AG08396 (cell line): Measurements from ENCODE around the gene GFAP.

ENCODE experiments used
- DNase-seq: peaks from one replicate; pipeline ENCODE4 v3.0.0; 2012; ENCODE audit warnings: low spot score, mixed read lengths

GFAP gene

DNA sequence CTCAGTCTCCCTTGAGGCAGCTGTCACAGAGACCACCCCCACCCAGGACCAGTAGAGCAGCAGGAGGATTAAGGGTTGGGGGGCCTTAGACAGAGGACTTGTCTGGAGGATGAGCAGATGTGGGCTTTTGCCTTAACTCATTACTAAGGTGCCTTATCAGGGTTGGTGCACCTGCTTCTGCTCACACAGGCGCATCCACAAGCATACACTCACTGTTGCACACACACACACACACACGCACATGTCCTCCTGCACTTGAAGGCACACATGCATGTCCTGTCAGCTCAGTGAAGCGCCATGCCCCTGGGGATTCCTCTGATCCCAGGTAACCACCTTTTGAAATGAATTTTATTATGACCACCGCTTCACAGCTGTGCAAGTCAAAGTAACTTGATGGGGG lies 1.2 kb downstream of the GFAP start:
- DNase-seq, result no peak

- DNase-seq, result no peak
Observed at GRCh38 chr17:44913676-44914075, 1.6 kb downstream of the GFAP start.

- DNase-seq, result no peak
Observed at GRCh38 chr17:44912763-44913544, 2.3 kb downstream of the GFAP start.

DNA sequence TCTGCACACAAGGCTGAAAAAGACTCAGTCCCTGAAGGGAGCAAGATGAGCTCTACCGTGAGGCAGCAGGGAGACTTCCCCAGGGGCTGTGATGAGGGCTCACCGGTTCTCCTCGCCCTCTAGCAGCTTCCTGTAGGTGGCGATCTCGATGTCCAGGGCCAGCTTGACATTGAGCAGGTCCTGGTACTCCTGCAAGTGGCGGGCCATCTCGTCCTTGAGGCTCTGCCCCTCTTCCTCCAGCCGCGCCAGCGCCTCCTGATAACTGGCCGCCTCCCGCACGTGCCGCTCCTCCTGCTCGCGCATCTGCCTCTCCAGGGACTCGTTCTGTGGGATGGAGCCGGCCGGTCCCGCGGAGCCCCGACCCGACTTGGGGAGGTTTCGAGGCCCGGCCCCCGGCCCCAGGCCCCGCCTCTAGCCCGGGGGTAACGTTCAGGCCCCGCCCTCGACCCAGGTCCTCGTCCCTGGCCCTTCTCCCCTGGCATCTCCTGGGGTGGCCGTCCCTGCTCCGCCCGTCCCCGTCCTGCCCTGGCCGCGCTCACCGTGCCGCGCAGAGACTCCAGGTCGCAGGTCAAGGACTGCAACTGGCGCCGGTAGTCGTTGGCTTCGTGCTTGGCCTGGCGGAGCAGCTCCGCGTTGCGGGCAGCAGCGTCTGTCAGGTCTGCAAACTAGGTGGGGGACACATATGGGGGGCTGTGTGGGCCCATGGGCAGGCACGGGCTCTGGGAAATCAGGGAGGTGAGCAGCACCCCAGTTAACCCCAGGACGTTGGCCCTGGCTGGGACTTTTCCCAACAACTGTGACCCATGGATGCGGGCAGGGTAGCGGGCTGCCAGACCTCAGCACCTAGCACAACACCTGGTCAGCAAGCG lies 3.9 kb downstream of the GFAP start:
- peak; percentile 67 for DNase-seq

DNA sequence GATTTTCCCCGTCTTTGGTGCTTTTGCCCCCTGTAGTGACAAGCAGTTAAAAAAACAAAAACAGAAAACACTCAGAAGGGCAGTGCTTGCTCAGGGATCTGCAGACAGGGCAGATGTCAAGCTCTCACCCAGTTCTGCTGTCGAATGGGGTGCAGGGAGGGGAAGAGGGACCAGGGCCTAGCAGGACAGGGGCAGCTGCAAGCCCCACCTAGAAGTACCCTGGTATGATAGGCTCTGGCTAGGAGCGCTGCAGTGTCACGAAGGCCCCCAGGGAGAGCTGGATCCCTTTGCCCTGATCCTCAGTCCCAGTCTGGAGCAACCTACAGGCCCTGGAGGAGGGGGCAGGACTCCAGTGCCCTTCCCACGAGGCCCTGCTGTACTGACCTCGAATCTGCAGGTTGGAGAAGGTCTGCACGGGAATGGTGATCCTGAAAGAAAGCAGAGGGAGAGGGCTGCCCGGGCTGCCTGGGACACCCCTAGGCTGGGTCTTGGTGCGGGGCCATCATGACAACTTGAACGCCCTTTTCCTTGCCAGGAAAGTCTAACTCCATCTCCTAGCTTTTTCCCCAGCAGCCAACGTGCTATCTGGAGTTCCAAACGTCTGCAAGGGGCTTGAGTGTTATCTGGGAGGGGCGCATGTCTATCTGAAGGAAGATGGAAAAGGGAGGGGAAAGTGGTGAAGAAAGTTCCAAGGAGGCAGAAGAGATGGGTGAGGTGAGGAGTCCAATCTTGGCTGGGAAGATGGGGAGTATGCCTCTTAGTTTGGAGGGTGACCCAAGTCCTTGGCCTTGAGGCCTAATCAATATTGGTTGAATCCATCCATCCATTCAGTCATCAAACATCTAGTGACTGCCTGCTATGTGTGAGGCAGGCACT lies 4.8 kb downstream of the GFAP start:
- no peak for DNase-seq

GRCh38 chr17:44909681-44910144 lies 5.6 kb downstream of the GFAP start:
- no peak for DNase-seq

- DNase-seq, result no peak
Observed at GRCh38 chr17:44908761-44909326, 6.5 kb downstream of the GFAP start.

DNA sequence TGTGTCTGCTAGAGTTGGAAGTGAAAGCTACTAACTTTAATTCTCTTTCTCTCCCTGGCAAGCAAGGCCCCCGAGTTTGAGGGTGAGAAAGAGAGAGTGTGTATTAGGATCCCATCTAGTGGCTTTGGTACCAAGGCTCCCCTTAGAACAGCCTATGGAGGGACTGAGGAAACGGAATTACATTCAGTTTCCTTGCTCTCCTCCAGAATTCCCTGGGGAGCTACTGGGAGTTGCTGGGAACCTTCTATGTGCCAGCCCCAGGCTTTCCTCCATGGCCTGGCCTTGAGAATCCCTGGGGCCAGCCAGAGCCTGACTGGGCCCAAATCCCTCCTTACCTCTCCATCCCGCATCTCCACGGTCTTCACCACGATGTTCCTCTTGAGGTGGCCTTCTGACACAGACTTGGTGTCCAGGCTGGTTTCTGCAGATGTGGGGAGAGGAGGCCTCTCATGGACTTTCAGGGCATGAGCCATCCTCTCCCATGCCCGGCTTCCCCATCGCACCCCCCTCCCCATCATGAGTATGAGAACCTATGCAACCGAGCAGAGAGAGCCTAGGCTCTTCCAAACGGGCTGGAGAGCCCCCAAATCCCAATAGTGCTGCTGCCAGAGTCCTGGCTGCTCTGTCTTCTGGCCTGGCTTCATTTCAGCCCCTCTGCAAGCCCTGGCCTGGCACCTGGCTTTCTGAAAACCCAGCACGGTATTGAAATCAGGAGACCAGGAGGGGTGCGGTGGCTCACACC lies 7.4 kb downstream of the GFAP start:
- no peak for DNase-seq

- no peak for DNase-seq
Observed at GRCh38 chr17:44906763-44907728, 8.3 kb downstream of the GFAP start.

- peak; percentile 80 for DNase-seq
Observed at GRCh38 chr17:44906010-44906646, 9.2 kb downstream of the GFAP start.

- no peak for DNase-seq
Observed at GRCh38 chr17:44905006-44906000, 10.0 kb downstream of the GFAP start.

DNA sequence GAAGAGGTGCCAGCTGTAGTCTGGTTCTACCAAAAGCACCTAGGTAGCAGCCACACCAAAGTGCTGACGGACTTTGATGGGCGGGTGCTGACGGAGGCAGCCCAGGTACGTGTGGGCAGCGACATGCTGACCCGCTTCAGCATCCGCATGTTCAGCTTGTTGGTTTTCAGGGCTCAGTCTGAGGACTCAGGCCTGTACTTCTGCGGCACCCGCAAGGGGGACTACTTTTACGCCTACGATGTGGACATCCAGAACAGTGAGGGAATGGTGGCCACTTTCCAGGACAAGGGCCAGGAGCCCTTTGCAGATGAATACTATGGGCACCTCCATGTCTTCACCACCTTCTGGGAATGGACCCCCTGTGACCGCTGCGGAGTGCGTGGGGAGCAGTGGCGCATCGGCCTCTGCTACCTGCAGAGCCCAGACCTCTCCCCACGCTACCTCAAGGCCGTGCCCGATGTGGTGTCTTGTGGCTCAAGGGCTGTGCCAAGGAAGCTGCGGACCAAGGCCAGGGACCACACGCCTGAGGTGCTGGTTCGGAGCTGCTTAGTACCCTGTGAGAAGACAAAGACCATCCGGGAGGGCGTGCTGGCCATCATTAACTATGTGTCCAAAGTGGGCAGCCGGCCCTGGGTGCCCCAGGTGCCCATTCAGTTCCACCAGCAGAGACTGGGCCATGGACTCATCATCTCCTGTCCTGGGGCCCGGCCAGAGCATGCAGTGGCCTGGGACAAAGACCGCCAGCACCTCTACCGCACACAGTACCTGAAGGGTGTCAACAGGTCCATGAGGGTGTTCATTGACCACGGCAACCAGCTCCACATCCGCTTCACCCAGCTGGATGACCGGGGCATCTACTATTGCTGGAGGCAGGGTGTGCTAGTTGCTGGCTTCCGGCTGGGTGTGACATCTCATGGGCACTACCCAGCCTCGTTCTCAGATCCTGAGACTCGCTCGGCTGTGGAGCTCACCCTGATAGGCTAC lies 11.0 kb downstream of the GFAP start:
- no peak for DNase-seq

GRCh38 chr17:44903012-44903685 lies 12.2 kb downstream of the GFAP start:
- no peak for DNase-seq

- no peak for DNase-seq
Observed at GRCh38 chr17:44902135-44902760, 13.1 kb downstream of the GFAP start.

DNA sequence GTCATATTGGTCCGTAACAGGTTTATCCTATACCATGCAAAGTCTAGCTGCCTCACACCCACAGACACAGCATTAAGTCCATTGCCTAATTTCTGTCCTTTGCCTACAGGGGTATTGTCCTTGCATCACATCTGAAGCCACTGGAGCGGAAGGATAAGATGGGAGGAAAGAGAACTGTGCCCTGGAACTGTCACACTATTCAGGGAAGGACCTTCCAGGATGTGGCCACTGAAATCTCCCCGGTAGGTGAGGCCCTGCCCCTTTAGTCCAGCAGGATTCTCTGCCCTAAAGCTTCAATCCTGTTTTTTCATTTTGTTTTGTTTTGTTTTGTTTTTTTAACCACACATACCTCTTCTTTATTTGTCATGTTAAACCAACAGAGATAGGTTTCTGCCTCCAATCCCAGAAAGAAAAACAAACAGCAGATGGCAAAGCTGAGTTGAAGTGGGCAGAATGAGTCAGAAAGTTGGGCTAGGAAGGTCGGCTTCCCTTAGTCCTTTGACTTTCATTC lies 13.8 kb downstream of the GFAP start:
- peak; percentile 45 for DNase-seq

GRCh38 chr17:44900894-44901293 lies 14.4 kb downstream of the GFAP start:
- peak; percentile 52 for DNase-seq
